HL-60 (cell line): ENCODE results near the gene UQCC3.

Experiments
- DNase-seq, 2 experiments: peaks; one replicate each; pipeline ENCODE4 v3.0.0-alpha.2; 2010 to 2020; ENCODE audit warnings: low read depth in 1 of 2, low spot score in 1 of 2
- H3K27ac ChIP-seq: fragments of 250-450 bp; sonication (Bioruptor Pico); replicated peaks from 2 replicates; pipeline ENCODE4 v1.5.1; 2020; ENCODE audit warnings: mild to moderate bottlenecking, moderate library complexity
- H3K27me3 ChIP-seq: fragments of 250-450 bp; sonication (Bioruptor Pico); 2 replicates; pipeline ENCODE4 v1.5.1; 2021; ENCODE audit warnings: mild to moderate bottlenecking, moderate library complexity; ENCODE audit not compliant: insufficient read depth, poor library complexity, severe bottlenecking
- H3K4me3 ChIP-seq: replicated peaks from 2 replicates; pipeline ENCODE4 v1.5.1; 2011; ENCODE audit warnings: mild to moderate bottlenecking, control low read depth, low read length; ENCODE audit not compliant: insufficient read depth
- GABPA ChIP-seq: IDR thresholded peaks from 2 replicates; pipeline ENCODE4 v1.6.1; 2012; ENCODE audit warnings: low read depth
- POLR2AphosphoS5 ChIP-seq: IDR thresholded peaks from 2 replicates; pipeline ENCODE4 v1.6.1; 2012; ENCODE audit warnings: low read depth
- SPI1 ChIP-seq: IDR thresholded peaks from 2 replicates; pipeline ENCODE4 v1.6.1; 2012; ENCODE audit warnings: low read depth, mild to moderate bottlenecking, borderline replicate concordance
- TF ChIP-seq, protein P1 (sequence below): IDR thresholded peaks from 2 replicates; pipeline ENCODE4 v1.6.1; 2012; ENCODE audit warnings: low read depth; ENCODE audit not compliant: insufficient replicate concordance
- TF ChIP-seq, protein P2 (sequence below): IDR thresholded peaks from one replicate; pipeline ENCODE4 v1.5.1; 2011; ENCODE audit warnings: low read length, control low read depth, inconsistent platforms; ENCODE audit not compliant: insufficient read depth

Gene UQCC3

GRCh38 chr11:62678433-62678769 is 6.9 kb downstream of the UQCC3 start:
- H3K4me3 ChIP-seq: peak overlapping the region; percentile 100
- TF ChIP-seq GABPA (no peak), SPI1 (no peak; the same call in 1 of the 2 replicates), POLR2AphosphoS5 (no peak)
- TF ChIP-seq, protein P1, sequence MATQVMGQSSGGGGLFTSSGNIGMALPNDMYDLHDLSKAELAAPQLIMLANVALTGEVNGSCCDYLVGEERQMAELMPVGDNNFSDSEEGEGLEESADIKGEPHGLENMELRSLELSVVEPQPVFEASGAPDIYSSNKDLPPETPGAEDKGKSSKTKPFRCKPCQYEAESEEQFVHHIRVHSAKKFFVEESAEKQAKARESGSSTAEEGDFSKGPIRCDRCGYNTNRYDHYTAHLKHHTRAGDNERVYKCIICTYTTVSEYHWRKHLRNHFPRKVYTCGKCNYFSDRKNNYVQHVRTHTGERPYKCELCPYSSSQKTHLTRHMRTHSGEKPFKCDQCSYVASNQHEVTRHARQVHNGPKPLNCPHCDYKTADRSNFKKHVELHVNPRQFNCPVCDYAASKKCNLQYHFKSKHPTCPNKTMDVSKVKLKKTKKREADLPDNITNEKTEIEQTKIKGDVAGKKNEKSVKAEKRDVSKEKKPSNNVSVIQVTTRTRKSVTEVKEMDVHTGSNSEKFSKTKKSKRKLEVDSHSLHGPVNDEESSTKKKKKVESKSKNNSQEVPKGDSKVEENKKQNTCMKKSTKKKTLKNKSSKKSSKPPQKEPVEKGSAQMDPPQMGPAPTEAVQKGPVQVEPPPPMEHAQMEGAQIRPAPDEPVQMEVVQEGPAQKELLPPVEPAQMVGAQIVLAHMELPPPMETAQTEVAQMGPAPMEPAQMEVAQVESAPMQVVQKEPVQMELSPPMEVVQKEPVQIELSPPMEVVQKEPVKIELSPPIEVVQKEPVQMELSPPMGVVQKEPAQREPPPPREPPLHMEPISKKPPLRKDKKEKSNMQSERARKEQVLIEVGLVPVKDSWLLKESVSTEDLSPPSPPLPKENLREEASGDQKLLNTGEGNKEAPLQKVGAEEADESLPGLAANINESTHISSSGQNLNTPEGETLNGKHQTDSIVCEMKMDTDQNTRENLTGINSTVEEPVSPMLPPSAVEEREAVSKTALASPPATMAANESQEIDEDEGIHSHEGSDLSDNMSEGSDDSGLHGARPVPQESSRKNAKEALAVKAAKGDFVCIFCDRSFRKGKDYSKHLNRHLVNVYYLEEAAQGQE: no peak
- TF ChIP-seq, protein P2, sequence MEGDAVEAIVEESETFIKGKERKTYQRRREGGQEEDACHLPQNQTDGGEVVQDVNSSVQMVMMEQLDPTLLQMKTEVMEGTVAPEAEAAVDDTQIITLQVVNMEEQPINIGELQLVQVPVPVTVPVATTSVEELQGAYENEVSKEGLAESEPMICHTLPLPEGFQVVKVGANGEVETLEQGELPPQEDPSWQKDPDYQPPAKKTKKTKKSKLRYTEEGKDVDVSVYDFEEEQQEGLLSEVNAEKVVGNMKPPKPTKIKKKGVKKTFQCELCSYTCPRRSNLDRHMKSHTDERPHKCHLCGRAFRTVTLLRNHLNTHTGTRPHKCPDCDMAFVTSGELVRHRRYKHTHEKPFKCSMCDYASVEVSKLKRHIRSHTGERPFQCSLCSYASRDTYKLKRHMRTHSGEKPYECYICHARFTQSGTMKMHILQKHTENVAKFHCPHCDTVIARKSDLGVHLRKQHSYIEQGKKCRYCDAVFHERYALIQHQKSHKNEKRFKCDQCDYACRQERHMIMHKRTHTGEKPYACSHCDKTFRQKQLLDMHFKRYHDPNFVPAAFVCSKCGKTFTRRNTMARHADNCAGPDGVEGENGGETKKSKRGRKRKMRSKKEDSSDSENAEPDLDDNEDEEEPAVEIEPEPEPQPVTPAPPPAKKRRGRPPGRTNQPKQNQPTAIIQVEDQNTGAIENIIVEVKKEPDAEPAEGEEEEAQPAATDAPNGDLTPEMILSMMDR: no peak
- H3K27ac ChIP-seq: peak overlapping the region; percentile 89
- H3K27me3 ChIP-seq: no peaks in the 10 kb centered on the region
- DNase-seq: no peak

GRCh38 chr11:62678770-62679696 is 7.6 kb downstream of the UQCC3 start, which contains the start of gene UBXN1:
Gene UBXN1, minus strand, starts transcription at chr11:62679073. Its CDS starts 150 bp downstream, at chr11:62678923.
- H3K27ac ChIP-seq: peak within 1 kb of the TSS; percentile 89
- TF ChIP-seq SPI1 (peak; percentile 94), GABPA (peak; percentile 84), POLR2AphosphoS5 (peak; percentile 74; the same call in 1 of the 2 replicates)
- TF ChIP-seq, protein P1: peak; percentile 36
- TF ChIP-seq, protein P2: no peak
- no peaks in the 10 kb centered on the region for H3K27me3 ChIP-seq
- H3K4me3 ChIP-seq: peak within 1 kb of the TSS; percentile 100
- peak; percentile 92 for DNase-seq

GRCh38 chr11:62680825-62681240 is 9.4 kb downstream of the UQCC3 start:
- Histone ChIP-seq H3K27ac (peak overlapping the region; percentile 31), H3K4me3 (no peak overlapping the region), H3K27me3 (no peaks in the 10 kb centered on the region)
- DNase-seq: peak in 1 of 2 experiments; percentile 83
- no peak for TF ChIP-seq SPI1
- TF ChIP-seq, protein P2: peak; percentile 78
